MM.1S (cell line): ENCODE measurements around the gene NFKB1.
"Not testable (repeated sequence)": the region's sequence is repeated elsewhere in the genome, so short reads cannot be mapped to it uniquely, and the experiment has no call there.

Experiments
- DNase-seq: peaks from one replicate; pipeline ENCODE4 v3.0.0-alpha.2; 2015
- H2AFZ ChIP-seq: fragments of 300-600 bp; sonication (generic); 2 replicates; pipeline ENCODE4 v1.6.0; 2016; ENCODE audit warnings: antibody characterized with exemption, low read length
- H3F3A ChIP-seq: fragments of 300-600 bp; sonication (generic); 2 replicates; pipeline ENCODE4 v1.6.1; 2016; ENCODE audit warnings: mild to moderate bottlenecking, antibody characterized with exemption, low read length, moderate library complexity, mixed read lengths; ENCODE audit not compliant: insufficient read depth
- H3K27ac ChIP-seq: fragments of 300-600 bp; sonication (generic); 2 replicates; pipeline ENCODE4 v1.5.1; 2016; ENCODE audit warnings: mild to moderate bottlenecking, low read length
- H3K27me3 ChIP-seq: fragments of 300-600 bp; sonication (generic); replicated peaks from 2 replicates; pipeline ENCODE4 v1.6.0; 2016; ENCODE audit warnings: low read length; ENCODE audit not compliant: insufficient read depth
- H3K36me3 ChIP-seq: fragments of 300-600 bp; sonication (generic); replicated peaks from 2 replicates; pipeline ENCODE4 v1.6.1; 2016; ENCODE audit warnings: mild to moderate bottlenecking, low read length, mixed read lengths; ENCODE audit not compliant: insufficient read depth
- H3K4me1 ChIP-seq: fragments of 300-600 bp; sonication (generic); 2 replicates; pipeline ENCODE4 v1.6.1; 2016; ENCODE audit warnings: low read length, mixed read lengths
- H3K4me2 ChIP-seq: fragments of 300-600 bp; sonication (generic); 2 replicates; pipeline ENCODE4 v1.6.0; 2016; ENCODE audit warnings: low read depth, low read length
- H3K4me3 ChIP-seq: fragments of 300-600 bp; sonication (generic); 2 replicates; pipeline ENCODE4 v1.5.1; 2016; ENCODE audit warnings: low read length, mixed read lengths
- H3K79me2 ChIP-seq: fragments of 300-600 bp; sonication (generic); 2 replicates; pipeline ENCODE4 v1.6.1; 2016; ENCODE audit warnings: mixed run types, low read length, mixed read lengths
- H3K9ac ChIP-seq: fragments of 300-600 bp; sonication (generic); 2 replicates; pipeline ENCODE4 v1.6.1; 2016; ENCODE audit warnings: low read length, mixed read lengths
- H3K9me2 ChIP-seq: fragments of 300-600 bp; sonication (generic); replicated peaks from 2 replicates; pipeline ENCODE4 v1.6.1; 2016; ENCODE audit warnings: mild to moderate bottlenecking, low read length, mixed read lengths; ENCODE audit not compliant: insufficient read depth
- H3K9me3 ChIP-seq: fragments of 300-600 bp; sonication (generic); replicated peaks from 2 replicates; pipeline ENCODE4 v1.6.1; 2016; ENCODE audit warnings: mild to moderate bottlenecking, low read length, mixed read lengths; ENCODE audit not compliant: insufficient read depth
- H4K20me1 ChIP-seq: fragments of 300-600 bp; sonication (generic); 2 replicates; pipeline ENCODE4 v1.6.1; 2016; ENCODE audit warnings: mild to moderate bottlenecking, low read length, moderate library complexity, mixed read lengths; ENCODE audit not compliant: insufficient read depth
- EZH2 ChIP-seq: fragments of 300-600 bp; sonication (generic); optimal IDR thresholded peaks from 2 replicates; pipeline ENCODE3; 2017; ENCODE audit warnings: low read depth, mild to moderate bottlenecking, antibody characterized with exemption, low read length, mixed read lengths
- EZH2phosphoT487 ChIP-seq: fragments of 300-600 bp; sonication (generic); IDR thresholded peaks from 2 replicates; pipeline ENCODE4 v1.6.1; 2018; ENCODE audit warnings: antibody characterized with exemption, low read length
- TF ChIP-seq, protein P1 (sequence below): fragments of 300-600 bp; sonication (generic); IDR thresholded peaks from 2 replicates; pipeline ENCODE4 v1.5.1; 2016; ENCODE audit warnings: antibody characterized with exemption, low read length, mixed read lengths

The NFKB1 gene

GRCh38 chr4:102566426-102566825, 65.3 kb downstream of the NFKB1 start:
- H2AFZ ChIP-seq, result no peak overlapping the region
- no peak for DNase-seq
- no peaks in the 10 kb centered on the region for H3K9me3 ChIP-seq
- 0 out of 2 replicates have a peak, but pooled peaks cover 5% of the 10 kb centered on the region for H3K36me3 ChIP-seq
- H3K4me1 ChIP-seq, result 0 out of 2 replicates have a peak, but pooled peaks cover 7% of the 10 kb centered on the region
- no peaks in the 10 kb centered on the region for H4K20me1 ChIP-seq
- no peak overlapping the region for H3K4me3 ChIP-seq
- H3K27me3 ChIP-seq, result no peaks in the 10 kb centered on the region
- TF ChIP-seq, protein P1, sequence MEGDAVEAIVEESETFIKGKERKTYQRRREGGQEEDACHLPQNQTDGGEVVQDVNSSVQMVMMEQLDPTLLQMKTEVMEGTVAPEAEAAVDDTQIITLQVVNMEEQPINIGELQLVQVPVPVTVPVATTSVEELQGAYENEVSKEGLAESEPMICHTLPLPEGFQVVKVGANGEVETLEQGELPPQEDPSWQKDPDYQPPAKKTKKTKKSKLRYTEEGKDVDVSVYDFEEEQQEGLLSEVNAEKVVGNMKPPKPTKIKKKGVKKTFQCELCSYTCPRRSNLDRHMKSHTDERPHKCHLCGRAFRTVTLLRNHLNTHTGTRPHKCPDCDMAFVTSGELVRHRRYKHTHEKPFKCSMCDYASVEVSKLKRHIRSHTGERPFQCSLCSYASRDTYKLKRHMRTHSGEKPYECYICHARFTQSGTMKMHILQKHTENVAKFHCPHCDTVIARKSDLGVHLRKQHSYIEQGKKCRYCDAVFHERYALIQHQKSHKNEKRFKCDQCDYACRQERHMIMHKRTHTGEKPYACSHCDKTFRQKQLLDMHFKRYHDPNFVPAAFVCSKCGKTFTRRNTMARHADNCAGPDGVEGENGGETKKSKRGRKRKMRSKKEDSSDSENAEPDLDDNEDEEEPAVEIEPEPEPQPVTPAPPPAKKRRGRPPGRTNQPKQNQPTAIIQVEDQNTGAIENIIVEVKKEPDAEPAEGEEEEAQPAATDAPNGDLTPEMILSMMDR, result no peak
- TF ChIP-seq EZH2 (no peak), EZH2phosphoT487 (no peak)
- no peak overlapping the region for H3K27ac ChIP-seq
- no peak overlapping the region for H3K4me2 ChIP-seq
- no peaks in the 10 kb centered on the region for H3F3A ChIP-seq
- H3K9ac ChIP-seq, result no peak overlapping the region
- no peaks in the 10 kb centered on the region for H3K9me2 ChIP-seq
- H3K79me2 ChIP-seq, result peaks cover 58% of the 10 kb centered on the region

GRCh38 chr4:102567427-102567826, 66.3 kb downstream of the NFKB1 start:
- Histone ChIP-seq H3K27ac (no peak overlapping the region), H3K9me2 (no peaks in the 10 kb centered on the region), H4K20me1 (no peaks in the 10 kb centered on the region), H3K79me2 (peaks cover 50% of the 10 kb centered on the region), H3K4me2 (no peak overlapping the region), H2AFZ (no peak overlapping the region), H3K9me3 (no peaks in the 10 kb centered on the region), H3K9ac (no peak overlapping the region), H3F3A (no peaks in the 10 kb centered on the region), H3K27me3 (no peaks in the 10 kb centered on the region), H3K4me1 (0 out of 2 replicates have a peak, but pooled peaks cover 7% of the 10 kb centered on the region), H3K36me3 (0 out of 2 replicates have a peak, but pooled peaks cover 5% of the 10 kb centered on the region), H3K4me3 (no peak overlapping the region)
- no peak for DNase-seq
- TF ChIP-seq, protein P1, result no peak
- TF ChIP-seq EZH2 (no peak), EZH2phosphoT487 (no peak)

DNA sequence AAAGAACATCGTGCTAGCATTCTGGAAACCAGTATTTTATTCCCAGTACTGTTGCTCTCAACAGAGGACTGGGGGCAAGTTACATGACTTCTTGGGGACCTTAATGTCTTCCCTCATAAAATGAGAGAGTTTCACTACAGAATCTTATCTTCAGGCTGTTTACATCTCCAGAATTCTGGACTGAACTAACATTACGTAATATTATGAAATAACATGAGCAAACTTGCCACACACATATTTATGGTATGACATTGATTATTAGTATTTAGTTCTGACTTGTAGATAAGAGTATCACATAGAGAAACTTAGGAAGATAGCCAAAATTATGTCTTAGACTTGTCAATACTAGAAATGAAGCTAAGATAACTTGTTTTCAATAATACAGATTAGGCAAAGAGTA, 68.0 kb downstream of the NFKB1 start:
- Histone ChIP-seq H3K4me3 (no peak overlapping the region), H3K27ac (no peak overlapping the region), H2AFZ (no peak overlapping the region), H3K27me3 (no peaks in the 10 kb centered on the region), H3K4me2 (no peak overlapping the region), H3K9ac (no peak overlapping the region), H3K36me3 (0 out of 2 replicates have a peak, but pooled peaks cover 5% of the 10 kb centered on the region), H3K9me2 (no peaks in the 10 kb centered on the region), H3K4me1 (0 out of 2 replicates have a peak, but pooled peaks cover 4% of the 10 kb centered on the region), H4K20me1 (no peaks in the 10 kb centered on the region), H3F3A (no peaks in the 10 kb centered on the region), H3K9me3 (no peaks in the 10 kb centered on the region), H3K79me2 (peaks cover 51% of the 10 kb centered on the region)
- no peak for TF ChIP-seq EZH2phosphoT487
- TF ChIP-seq, protein P1, result no peak
- TF ChIP-seq EZH2, result no peak
- DNase-seq, result no peak

DNA sequence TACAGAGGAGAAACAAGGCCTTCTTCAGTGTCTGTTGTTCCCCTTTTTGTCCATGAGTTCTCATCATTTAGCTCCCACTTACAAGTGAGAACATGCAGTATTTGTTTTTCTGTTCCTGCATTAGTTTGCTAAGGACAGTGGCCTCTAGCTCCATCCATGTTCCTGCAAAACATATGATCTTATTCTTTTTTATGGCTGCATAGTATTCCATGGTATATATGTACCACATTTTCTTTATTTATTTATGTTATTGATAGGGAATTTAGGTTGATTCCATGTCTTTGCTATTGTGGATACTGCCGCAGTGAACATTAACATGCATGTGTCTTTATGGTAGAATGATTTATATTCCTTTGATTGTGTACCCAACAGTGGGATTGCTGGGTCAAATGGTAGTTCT, 69.1 kb downstream of the NFKB1 start:
- H3K27me3 ChIP-seq, H4K20me1 ChIP-seq, H3K4me3 ChIP-seq, DNase-seq, H3K27ac ChIP-seq, H3F3A ChIP-seq, H3K9me3 ChIP-seq, H3K4me1 ChIP-seq, H3K36me3 ChIP-seq, H2AFZ ChIP-seq, H3K9me2 ChIP-seq, H3K4me2 ChIP-seq, H3K9ac ChIP-seq: not testable (repeated sequence)
- H3K79me2 ChIP-seq, result peaks cover 47% of the 10 kb centered on the region
